Esophagus squamous epithelium (tissue), 5 donors: ENCODE data around the gene CBS. TPM values are rescaled to one million over a fixed set of nuclear protein-coding genes. Genes with fewer than 3 reads are reported as not detected.

Experiments used
- DNase-seq: peaks from one replicate; lab custom pipeline; 2025; lab: John Stamatoyannopoulos, UW
- H3K27ac ChIP-seq, 4 donors: fragments of 200-600 bp; sonication (generic); one replicate each; pipeline ENCODE4 v1.5.1; 2016 to 2019; ENCODE audit warnings: mild to moderate bottlenecking in 1 of 4
- H3K27me3 ChIP-seq, 4 donors: fragments of 200-600 bp; sonication (generic); 1 replicate in 3 of 4; 2 replicates in 1 of 4; pipeline versions ENCODE4 v1.5.1 to v1.6.0; 2017 to 2021; ENCODE audit warnings: antibody characterized with exemption in 1 of 4
- H3K36me3 ChIP-seq, 3 donors: fragments of 200-600 bp; sonication (generic); one replicate each; pipeline ENCODE4 v1.5.1; 2016 to 2019
- H3K4me1 ChIP-seq, 3 donors: fragments of 200-600 bp; sonication (generic); one replicate each; pipeline ENCODE4 v1.5.1; 2017 to 2019
- H3K4me3 ChIP-seq, 4 donors: fragments of 200-600 bp; sonication (generic); 1 replicate in 3 of 4; 2 replicates in 1 of 4; pipeline ENCODE4 v1.5.1; 2016 to 2019; ENCODE audit warnings: mild to moderate bottlenecking in 2 of 4, moderate library complexity in 1 of 4
- H3K9me3 ChIP-seq, 3 donors: fragments of 200-600 bp; sonication (generic); one replicate each; pipeline ENCODE4 v1.5.1; 2016 to 2019
- CTCF ChIP-seq, 6 experiments: fragments of 450-650 bp in 4 of 6; fragments of 200-600 bp in 2 of 6; sonication (generic) in 2 of 6; IDR thresholded peaks; one replicate each; pipeline ENCODE4 v1.5.1; 2016 to 2019; ENCODE audit warnings: antibody characterized with exemption in 6 of 6, mild to moderate bottlenecking in 4 of 6, moderate library complexity in 4 of 6
- POLR2A ChIP-seq, 4 donors: fragments of 450-650 bp; IDR thresholded peaks; one replicate each; pipeline ENCODE4 v1.6.1; 2017; ENCODE audit warnings: antibody characterized with exemption in 4 of 4, mild to moderate bottlenecking in 4 of 4, moderate library complexity in 3 of 4
- WGBS, 2 donors: methylation state at CpG; one replicate each; pipeline ENCODE4 v1.1.5; 2018; 5-methylcytosine and 5-hydroxymethylcytosine counted together
- intact Hi-C: fragments of 100-400 bp; cut with DNase I; formaldehyde crosslinking; loops from one replicate; pipeline ENCODE4 v1.15.0; 2022
- total RNA-seq, 4 donors: library from RNA; depleted of rRNA; stranded (reverse); fragments of >200 nt; gene quantifications; one replicate each; pipeline ENCODE4 v1.1.0, GENCODE V29; 2016
- donor health status: DM: yes; HTN: yes; CAD: no.

The CBS gene
- total RNA-seq, 4 donors from 2014 or later, result 1.1 to 15.8 (median 7.1) TPM; not detected in 1

- Histone ChIP-seq H3K27me3 (no peaks in the 10 kb centered on the region), H3K27ac (no peak overlapping the region), H3K4me1 (no peaks in the 10 kb centered on the region), H3K9me3 (no peaks in the 10 kb centered on the region), H3K4me3 (no peak overlapping the region), H3K36me3 (peaks cover 12 to 100% (median 14%) of the 10 kb centered on the region in 3 donors)
- intact Hi-C loops, result no loop called here
- 91% methylated on average over 6 of the region's 6 CpGs for WGBS, 2 donors
- no peak for DNase-seq
- TF ChIP-seq CTCF (IDR thresholded peaks at IDR 0.05) (no peak), POLR2A (IDR thresholded peaks at IDR 0.05) (no peak)
Observed at GRCh38 chr21:43025636-43026180, 49.9 kb downstream of the CBS start.

GRCh38 chr21:43024439-43025136 lies 51.0 kb downstream of the CBS start:
- TF ChIP-seq POLR2A (IDR thresholded peaks at IDR 0.05) (no peak), CTCF (IDR thresholded peaks at IDR 0.05) (no peak)
- WGBS, 2 donors, result 87 to 88% methylated on average over 17 of the region's 17 CpGs
- intact Hi-C loops, result no loop called here
- no peak overlapping the region for H3K4me3 ChIP-seq
- H3K9me3 ChIP-seq, result no peaks in the 10 kb centered on the region
- H3K27me3 ChIP-seq, result no peaks in the 10 kb centered on the region
- DNase-seq, result no peak
- H3K4me1 ChIP-seq, result no peaks in the 10 kb centered on the region
- H3K27ac ChIP-seq, result no peak overlapping the region
- peaks cover 14 to 100% (median 17%) of the 10 kb centered on the region in 3 donors for H3K36me3 ChIP-seq

- intact Hi-C loops, result no loop called here
- no peak overlapping the region for H3K27ac ChIP-seq
- WGBS, 2 donors, result 93 to 95% methylated on average over 8 of the region's 8 CpGs
- peaks cover 13 to 96% (median 14%) of the 10 kb centered on the region in 3 donors for H3K36me3 ChIP-seq
- TF ChIP-seq CTCF (IDR thresholded peaks at IDR 0.05), result no peak
- no peak for TF ChIP-seq POLR2A (IDR thresholded peaks at IDR 0.05)
- no peaks in the 10 kb centered on the region for H3K27me3 ChIP-seq
- H3K9me3 ChIP-seq, result no peaks in the 10 kb centered on the region
- H3K4me1 ChIP-seq, result no peaks in the 10 kb centered on the region
- DNase-seq, result no peak
- no peak overlapping the region for H3K4me3 ChIP-seq
Observed at GRCh38 chr21:43023175-43023574, 52.5 kb downstream of the CBS start.

- H3K4me3 ChIP-seq, result no peak overlapping the region
- no peaks in the 10 kb centered on the region for H3K4me1 ChIP-seq
- no peak for TF ChIP-seq POLR2A (IDR thresholded peaks at IDR 0.05)
- TF ChIP-seq CTCF (IDR thresholded peaks at IDR 0.05), result no peak
- DNase-seq, result no peak
- intact Hi-C loops, result no loop called here
- no peak overlapping the region for H3K27ac ChIP-seq
- 87 to 89% methylated on average over 15 to 20 of the region's 28 CpGs for WGBS, 2 donors
- no peaks in the 10 kb centered on the region for H3K27me3 ChIP-seq
- H3K36me3 ChIP-seq, result peaks cover 14 to 96% (median 18%) of the 10 kb centered on the region in 3 donors
- H3K9me3 ChIP-seq, result no peaks in the 10 kb centered on the region
Observed at GRCh38 chr21:43021756-43022600, 53.7 kb downstream of the CBS start.

GRCh38 chr21:43021191-43021590 lies 54.4 kb downstream of the CBS start:
- 94 to 95% methylated on average over 6 to 7 of the region's 10 CpGs for WGBS, 2 donors
- H3K36me3 ChIP-seq, result peaks cover 14 to 96% (median 23%) of the 10 kb centered on the region in 3 donors

More at GRCh38 chr21:43021191-43021590, 54.4 kb downstream of the CBS start:
- no peaks in the 10 kb centered on the region for H3K9me3 ChIP-seq
- intact Hi-C loops, result no loop called here
- H3K27ac ChIP-seq, result no peak overlapping the region
- no peak for DNase-seq
- TF ChIP-seq CTCF (IDR thresholded peaks at IDR 0.05) (no peak), POLR2A (IDR thresholded peaks at IDR 0.05) (no peak)
- no peaks in the 10 kb centered on the region for H3K4me1 ChIP-seq
- no peaks in the 10 kb centered on the region for H3K27me3 ChIP-seq
- no peak overlapping the region for H3K4me3 ChIP-seq
